GM19395 (cell line): ENCODE results near the gene USP8.

Experiments
- ATAC-seq: cut with Tn5 transposase; IDR thresholded peaks from one replicate; pipeline ENCODE4 v1.9.1; 2021; ENCODE audit warnings: mild to moderate bottlenecking, moderate library complexity; ENCODE audit not compliant: unreplicated experiment

Gene USP8

DNA sequence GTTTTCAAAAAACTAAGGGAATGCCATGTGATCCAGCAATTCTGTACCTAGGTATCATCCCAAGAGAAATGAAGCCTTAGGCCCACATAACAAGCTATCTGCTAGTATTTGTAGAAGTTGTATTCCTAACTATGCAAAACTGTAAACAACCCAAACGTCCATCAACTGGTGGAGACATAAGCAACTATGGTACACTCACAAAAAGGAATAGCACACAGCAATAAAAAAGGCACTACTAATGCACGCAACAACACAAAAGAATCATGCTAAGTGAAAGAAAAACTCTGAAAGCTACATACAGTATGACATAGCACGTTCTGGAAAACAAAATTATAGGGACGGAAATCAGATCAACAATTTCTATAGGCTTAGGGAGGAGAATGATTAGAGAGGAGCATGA lies 107.0 kb downstream of the USP8 start:
- ATAC-seq: no peak

DNA sequence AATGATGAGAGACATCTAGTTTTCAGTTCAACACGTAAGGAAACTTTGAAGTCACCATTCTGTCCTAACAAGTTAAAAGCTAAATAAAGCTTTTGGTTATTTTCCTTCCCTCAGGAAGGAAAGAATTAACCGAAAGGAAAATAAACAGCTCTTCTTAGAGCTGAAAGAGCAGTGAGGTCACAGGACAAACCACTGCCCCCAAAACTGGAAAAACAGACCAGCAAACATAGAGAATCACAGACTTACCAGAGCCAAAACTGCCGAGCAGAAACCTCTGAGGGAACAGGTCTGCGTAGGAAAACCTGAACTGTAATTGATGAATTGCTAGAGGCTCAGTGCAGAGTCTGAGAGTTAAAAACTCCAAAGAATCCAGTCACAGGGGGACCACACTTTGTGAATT lies 107.6 kb downstream of the USP8 start:
- ATAC-seq: no peak

DNA sequence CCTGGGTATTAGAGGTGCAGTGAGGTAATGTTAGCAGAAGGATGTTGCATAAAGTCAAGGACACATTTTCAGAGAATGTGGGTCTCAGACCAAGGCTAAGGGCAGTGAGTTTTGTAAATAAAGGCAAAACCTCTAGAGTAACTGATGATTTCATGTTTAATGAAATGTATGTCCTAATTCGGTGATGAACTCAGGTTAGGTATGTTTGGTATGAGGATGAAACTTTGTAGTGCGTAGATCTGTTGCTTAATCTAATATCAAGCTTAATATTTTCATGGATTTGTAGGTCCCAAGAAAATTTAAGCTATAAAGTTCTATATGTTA lies 118.6 kb downstream of the USP8 start:
- ATAC-seq: no peak

DNA sequence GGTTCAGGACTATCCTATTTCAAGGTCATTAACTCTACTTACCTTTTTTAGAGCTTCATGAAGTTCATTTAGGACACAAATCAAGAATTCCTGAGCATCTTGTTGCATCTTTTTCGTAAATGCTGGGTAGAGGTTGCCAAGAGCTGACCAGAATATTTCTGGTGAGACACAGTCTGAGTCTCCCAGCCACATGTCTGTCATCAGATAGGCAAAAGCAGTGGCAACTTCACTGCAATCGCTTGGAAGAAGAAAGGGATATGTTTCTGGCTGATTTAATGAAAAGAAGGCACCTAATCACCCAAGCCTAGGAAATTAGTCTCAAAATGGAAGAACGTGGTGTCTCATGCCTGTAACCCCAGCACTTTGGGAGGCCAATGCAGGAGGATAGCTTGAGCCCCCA lies 119.4 kb downstream of the USP8 start:
- no peak for ATAC-seq

DNA sequence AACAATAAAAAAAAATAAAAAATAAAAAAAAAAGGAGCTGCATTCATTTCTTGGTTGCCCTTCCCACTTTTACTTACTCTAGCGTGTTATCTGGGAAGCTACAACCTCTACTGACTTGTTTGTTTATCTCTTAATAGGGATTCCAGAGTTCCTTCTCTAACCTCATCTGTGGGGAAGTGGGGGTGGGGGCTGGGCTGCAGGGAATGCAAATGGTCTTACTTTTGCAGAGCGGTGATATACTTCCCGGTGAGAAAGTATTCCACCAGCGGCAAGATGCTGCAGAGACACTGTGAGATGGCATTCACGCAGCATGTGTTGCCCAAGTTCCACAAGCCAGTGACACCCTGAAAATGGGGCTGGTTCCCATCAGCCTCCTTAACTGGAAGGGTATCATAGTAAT lies 120.2 kb downstream of the USP8 start:
- ATAC-seq: no peak

DNA sequence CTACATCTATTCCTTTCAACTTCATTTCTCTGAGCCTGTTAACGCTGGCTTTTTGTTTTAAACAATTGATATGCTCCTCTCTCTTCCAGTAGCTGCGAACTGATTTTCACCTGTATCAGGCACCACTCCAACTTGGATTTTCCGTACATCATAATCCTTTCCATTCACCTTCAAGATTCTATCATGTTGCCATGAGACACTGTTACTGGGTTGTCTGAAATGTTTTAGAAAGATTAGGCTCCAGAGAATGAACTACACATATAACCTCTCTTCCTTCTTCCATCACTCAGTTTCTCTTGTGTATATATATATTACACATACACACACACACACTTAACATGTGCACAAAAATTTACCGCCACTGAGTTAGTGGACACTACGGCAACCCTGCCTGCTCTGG lies 122.4 kb downstream of the USP8 start, which contains the start of gene USP50:
Gene USP50 (minus strand): TSS at position 101 of the 400 bp plus-strand sequence. CDS start 141 bp downstream, outside the sequence.
- ATAC-seq: no peak

DNA sequence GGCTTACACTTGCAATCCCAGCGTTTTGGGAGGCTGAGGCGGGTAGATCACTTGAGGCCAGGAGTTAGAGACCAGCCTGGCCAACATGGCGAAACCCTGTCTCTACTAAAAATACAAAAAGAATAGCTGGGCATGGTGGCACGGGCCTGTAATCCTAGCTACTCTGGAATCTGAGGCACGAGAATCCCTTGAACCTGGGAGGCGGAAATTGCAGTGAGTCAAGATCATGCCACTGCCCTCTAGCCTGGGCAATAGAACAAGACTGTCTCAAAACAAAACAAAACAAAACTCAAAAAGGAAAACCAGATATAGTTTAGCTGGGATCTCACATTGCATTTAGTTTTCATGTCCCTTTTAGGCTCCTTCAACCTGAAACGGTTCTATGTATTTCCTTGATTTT lies 125.1 kb downstream of the USP8 start:
- ATAC-seq: no peak

DNA sequence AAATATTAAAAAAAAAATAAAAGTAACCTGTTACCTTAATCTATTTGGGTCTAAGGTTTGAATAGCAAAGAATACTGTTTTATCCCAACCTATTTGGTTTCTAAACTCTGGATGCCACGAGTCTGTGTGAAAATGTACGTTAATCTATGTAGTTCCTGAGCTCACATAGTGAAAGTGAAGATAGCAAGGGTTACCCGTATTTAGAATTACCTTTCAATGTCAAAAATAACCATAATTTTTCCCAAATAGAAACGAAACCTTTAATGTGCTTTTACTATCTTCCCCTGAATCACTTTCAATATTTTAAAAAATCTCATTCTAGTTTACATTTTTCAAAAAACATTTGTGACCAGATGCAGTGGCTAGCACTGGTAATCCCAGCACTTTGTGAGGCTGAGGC lies 128.0 kb downstream of the USP8 start:
- no peak for ATAC-seq

DNA sequence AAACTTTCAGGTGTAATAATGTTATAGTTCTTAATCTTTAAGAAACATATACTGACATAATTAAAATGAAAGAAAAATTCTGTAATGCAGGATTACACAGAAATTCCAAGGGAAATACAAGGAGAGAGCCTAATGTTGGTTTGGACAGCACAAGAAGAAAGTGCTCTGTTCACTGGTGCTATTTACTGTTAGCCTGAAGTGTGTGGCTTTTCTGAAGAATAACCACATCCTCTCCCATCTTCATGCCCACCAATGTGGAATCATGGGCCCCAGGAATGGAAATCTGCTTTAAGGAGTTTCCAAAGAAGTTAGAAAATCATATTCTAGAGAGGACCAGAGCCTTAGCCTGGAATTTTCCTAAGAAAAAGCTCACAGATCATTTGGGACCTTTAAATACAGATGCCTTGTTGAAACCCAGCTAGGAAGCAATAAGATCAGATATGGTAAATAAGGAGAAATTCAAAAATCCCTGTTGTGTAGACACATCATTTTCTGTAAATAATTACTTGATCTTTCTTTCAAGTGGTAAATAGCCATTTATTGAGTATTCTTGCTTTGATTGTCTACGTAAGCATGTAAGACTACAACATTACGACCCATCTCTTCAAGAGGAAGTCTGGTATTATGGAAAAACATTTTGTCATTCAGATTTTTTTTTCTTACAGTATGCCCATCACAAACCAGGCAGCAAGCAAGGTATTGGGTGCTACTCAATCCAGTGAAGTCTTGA lies 132.6 kb downstream of the USP8 start:
- no peak for ATAC-seq

DNA sequence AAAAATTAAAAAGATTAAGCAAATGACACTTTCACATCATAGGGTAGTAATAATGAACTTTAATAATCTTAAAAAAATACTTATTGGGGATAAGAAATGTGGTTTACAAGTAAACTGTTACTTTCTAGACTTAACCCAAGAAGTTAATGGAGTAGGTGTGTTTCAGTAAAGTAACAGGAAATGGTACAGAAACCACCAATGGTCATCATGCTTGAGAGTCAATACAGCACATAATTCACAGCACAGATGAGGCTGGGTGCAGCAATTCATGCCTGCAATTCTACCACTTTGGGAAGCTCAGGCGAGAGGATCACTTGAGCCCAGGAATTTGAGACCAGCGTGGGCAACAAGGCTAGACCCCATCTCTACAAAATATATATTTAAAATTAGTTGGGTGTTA lies 133.8 kb downstream of the USP8 start:
- ATAC-seq: no peak

DNA sequence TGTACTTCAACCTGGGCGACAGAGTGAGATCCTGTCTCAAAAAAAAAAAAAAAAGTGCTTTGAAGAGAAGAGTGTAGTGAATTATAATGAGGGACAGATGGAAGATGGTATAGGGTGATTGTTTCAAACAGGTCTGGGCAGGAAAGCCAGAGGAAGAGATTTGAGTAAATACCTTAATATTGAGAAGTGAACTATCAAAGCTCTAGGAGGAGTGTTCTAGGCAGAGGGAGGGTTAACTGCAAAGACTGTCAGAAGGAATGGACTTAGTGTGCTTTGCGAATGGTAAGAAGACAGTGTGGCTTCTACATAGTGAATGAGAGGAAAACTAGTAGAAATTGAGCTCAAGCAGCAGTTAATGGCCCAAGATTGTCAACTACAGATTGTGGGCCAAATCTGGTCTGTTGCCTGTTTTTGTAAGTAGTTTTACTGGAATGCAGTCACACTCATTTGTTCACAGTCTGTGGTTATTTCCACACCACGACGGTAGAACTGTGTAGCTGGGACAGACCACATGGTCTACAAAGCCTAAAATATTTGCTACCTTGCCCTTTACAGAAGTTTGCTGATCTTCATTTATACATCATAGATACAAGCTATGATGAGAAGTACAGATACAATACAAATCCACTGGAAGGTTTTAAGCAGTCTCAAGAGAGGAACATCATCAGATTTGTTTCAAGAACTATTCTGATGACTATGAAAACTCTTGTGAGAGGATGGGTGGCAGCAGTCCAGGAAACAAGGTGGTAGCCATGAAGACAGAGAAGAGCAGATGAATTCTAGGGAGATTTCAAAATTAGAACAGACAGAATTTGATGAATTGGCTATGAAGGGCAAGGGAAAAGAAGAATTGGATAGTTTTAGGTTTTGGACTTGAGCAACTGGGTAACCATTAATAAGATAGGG lies 138.8 kb downstream of the USP8 start:
- ATAC-seq: no peak

DNA sequence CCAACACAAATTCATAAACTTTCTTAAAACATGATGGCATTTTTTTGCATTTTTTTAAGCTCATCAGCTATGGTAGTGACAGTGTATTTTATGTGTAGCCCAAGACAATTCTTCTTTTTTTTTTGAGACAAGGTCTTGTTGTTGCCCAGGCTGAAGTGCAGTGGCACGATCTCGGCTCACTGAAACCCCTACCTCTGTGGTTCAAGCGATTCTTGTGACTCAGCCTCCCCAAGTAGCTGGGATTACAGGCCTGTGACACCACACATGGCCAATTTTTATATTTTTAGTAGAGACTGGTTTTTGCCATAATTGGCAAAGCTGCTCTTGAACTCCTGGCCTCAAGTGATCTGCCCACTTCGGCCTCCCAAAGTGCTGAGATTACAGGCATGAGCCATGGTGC lies 139.6 kb downstream of the USP8 start:
- ATAC-seq: no peak
